Measurements from ENCODE around the gene ZNF341.

DNA sequence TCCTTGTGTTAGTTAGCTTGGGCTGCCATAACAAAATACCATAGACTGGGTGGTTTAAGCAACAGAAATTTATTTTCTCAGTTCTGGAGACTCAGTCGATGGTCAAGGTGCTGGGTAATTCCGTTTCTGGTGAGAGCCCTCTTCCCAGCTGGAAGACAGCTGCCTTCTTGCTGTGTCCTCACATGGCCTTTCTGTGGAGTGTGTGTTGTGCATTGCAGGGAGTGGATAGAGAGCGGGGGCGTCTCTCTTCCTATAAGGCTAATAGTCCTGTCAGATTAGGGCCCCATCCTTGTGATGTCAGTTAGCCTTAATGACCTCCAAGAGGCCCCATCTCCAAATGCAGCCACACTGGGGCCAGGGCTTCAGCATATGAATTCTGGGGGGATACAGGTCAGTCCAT, 98.6 kb downstream of the ZNF341 start:
- no peak for TF ChIP-seq GATA2 (IDR thresholded peaks at IDR 0.05; ENCODE audit: low read depth, low read length)
- TF ChIP-seq GATA3 (IDR thresholded peaks at IDR 0.05; ENCODE audit: low read depth, low read length), result no peak
